ENCODE results near the gene MEGF6.

The MEGF6 gene

GRCh38 chr1:3533067-3534048 is 78.0 kb downstream of the MEGF6 start:
- DNase-seq, result no peak

- no peak for DNase-seq
Observed at GRCh38 chr1:3531928-3532327, 79.4 kb downstream of the MEGF6 start.

GRCh38 chr1:3530926-3531818 is 80.1 kb downstream of the MEGF6 start:
- no peak for DNase-seq

- no peak for DNase-seq
Observed at GRCh38 chr1:3530086-3530925, 81.0 kb downstream of the MEGF6 start.

GRCh38 chr1:3529099-3529729 is 82.1 kb downstream of the MEGF6 start:
- no peak for DNase-seq

GRCh38 chr1:3527774-3528173 is 83.5 kb downstream of the MEGF6 start:
- no peak for DNase-seq

GRCh38 chr1:3525551-3526482 is 85.5 kb downstream of the MEGF6 start:
- DNase-seq, result no peak

- DNase-seq, result no peak
Observed at GRCh38 chr1:3524556-3525203, 86.6 kb downstream of the MEGF6 start.

- no peak for DNase-seq
Observed at GRCh38 chr1:3523980-3524379, 87.3 kb downstream of the MEGF6 start.

GRCh38 chr1:3522564-3523265 is 88.6 kb downstream of the MEGF6 start:
- no peak for DNase-seq

- DNase-seq, result no peak
Observed at GRCh38 chr1:3522112-3522511, 89.2 kb downstream of the MEGF6 start.

- DNase-seq, result no peak
Observed at GRCh38 chr1:3521426-3521825, 89.9 kb downstream of the MEGF6 start.

GRCh38 chr1:3520419-3521378 is 90.6 kb downstream of the MEGF6 start:
- DNase-seq, result no peak

GRCh38 chr1:3519301-3519885 is 91.9 kb downstream of the MEGF6 start:
- no peak for DNase-seq

- no peak for DNase-seq
Observed at GRCh38 chr1:3518756-3519155, 92.6 kb downstream of the MEGF6 start.

GRCh38 chr1:3518256-3518655 is 93.1 kb downstream of the MEGF6 start:
- DNase-seq, result no peak

GRCh38 chr1:3516911-3517675 is 94.2 kb downstream of the MEGF6 start:
- DNase-seq, result no peak

Measured in NCI-H2029 (cell line).